ENCODE measurements around the gene SPSB3. TPM values are rescaled to one million over a fixed set of nuclear protein-coding genes. Genes with fewer than 3 reads are reported as not detected.

Gene SPSB3
- total RNA-seq, 1 donor from 2014 or later: 37.3 TPM

DNA sequence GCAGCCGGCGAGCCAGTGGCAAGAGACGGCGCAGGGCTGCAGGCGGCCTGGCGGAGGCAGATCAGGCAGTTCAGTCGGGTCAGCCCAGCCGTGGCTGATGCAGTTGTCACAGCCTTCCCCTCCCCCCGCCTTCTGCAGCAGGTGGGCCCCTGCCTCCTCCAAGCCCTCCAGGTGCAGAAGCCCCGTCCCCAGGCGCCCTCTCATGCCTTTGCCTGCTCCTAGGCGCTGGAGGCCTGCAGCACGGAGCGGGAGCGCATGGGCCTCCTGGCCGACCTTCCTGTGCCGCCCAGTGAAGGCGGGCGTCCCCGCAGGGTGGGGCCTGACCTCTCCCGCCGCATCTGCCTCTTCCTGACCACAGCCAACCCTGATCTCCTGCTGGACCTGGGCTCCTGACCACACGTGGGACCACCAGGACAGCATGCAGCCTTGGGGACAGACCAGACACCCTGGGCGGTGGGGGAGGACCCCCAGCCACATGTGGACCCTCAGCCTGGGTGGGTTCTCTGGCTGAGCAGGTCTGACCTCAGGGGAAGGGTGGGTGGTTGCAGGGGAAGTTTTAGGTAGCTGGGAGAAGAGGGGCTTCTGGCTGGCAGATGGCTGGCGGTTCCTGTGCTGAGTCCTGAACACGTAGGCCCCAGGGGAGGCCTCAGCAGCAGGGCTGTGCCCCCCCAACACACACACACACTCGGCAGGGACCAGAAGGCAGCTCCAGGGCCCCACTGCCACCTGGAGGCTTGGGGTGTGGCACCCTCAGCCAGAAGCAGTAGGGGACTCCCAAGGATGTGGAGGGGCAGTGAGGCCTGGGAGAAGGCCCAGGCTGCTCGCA, 6.3 kb downstream of the SPSB3 start:
- intact Hi-C loops (cut with micrococcal nuclease): loop anchor here (10.0 kb wide), 1 partner anchor 241 kb away; the partner anchor contains the start of gene TMEM204

DNA sequence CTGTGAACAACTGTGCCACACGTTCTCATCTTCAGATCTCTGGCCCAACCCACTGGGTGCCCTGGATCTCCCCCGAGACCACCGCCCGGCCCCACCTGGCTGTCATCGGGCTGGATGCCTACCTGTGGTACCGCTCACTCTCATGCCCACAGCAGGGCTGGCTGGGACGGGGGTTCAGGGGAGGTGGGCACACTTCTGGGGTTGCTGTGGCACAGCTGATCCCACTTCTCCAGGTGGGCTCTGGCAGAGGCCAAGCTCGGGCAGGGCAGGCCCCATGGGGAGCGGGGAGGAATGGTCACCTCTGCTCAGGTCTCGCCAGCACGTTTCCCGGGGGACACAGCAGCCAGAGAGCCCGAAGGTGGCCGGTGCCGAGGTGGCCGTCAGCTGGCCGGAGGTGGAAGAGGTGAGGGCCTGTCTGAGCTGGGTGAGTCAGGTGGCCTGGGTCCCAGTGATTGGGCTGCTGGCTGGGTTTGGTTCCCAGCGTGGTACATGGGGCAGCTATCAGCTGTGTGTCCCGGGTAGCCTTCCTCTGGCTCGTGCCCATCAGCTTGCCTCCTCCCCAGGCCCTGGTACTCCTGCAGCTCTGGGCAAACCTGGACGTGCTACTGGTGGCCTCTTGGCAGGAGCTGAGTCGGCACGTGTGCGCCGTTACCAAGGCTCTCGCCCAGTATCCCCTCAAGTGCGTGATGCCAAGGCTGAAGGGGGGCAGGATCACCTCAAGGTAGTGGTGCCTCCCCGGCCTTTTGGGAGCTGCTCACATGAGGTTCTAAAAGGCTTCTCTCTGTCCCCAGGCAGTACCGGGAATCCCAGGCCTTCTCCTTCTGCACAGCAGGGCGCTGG, 7.1 kb downstream of the SPSB3 start:
- intact Hi-C loops (cut with micrococcal nuclease): loop anchor here (10.0 kb wide), 1 partner anchor 240 kb away; the partner anchor contains the start of gene TMEM204

- intact Hi-C loops (cut with micrococcal nuclease): loop anchor here (5.0 to 10.0 kb wide), 4 partner anchors 240 to 898 kb away; partner anchors contain the start of gene TMEM204
These were observed 8.0 kb downstream of the SPSB3 start for GRCh38 chr16:1774448-1774780.

GRCh38 chr16:1773703-1774447, 8.5 kb downstream of the SPSB3 start:
- intact Hi-C loops (cut with micrococcal nuclease): loop anchor here (1.0 to 10.0 kb wide), 10 partner anchors 8 to 898 kb away; partner anchors contain the start of genes CLCN7, CRAMP1, FAHD1 and HAGH

DNA sequence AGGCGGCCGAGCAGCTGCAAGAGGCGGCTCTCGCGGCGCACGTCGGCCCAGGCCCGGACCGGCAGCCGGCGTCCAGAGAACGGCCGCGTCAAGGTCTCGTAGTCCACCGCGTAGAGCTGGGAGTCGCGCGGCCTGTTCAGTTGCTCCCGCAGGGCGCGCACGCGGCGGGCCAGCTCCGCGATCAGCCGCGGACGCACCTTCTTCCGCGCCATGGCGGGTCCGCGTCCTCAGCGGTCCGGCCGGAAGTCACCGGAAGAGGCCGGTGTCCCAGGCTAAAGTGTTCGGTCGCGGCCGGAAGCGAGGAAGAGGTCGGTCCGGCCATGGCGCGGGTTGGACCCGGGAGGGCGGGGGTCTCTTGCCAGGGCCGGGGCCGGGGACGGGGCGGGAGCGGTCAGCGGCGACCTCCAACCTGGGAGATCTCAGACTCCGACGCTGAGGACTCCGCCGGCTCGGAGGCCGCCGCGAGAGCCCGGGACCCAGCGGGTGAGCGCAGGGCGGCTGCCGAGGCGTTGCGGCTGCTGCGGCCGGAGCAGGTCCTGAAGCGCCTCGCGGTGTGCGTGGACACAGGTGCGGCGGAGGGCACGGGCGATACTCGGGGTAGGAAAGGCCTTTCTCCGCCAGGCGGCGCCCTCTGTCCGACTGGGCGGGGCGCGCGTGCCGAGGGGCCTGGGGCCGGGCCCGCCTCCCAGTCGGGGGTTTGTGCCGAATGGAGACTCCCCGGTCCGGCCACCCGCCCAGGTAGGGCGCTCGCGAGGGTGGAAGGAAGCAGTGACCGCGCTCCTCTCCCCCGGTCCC, 9.3 kb downstream of the SPSB3 start, which contains the start of gene MRPS34:
MRPS34 (minus strand) TSS at position 227 of the 795 bp plus-strand sequence; CDS start at position 212, 15 bp downstream.
- intact Hi-C loops (cut with micrococcal nuclease): loop anchor here (1.0 to 10.0 kb wide), 10 partner anchors 9 to 899 kb away; partner anchors contain the start of genes CLCN7, CRAMP1, FAHD1 and HAGH

GRCh38 chr16:1772362-1772907, 9.9 kb downstream of the SPSB3 start, which contains the start of gene EME2:
Gene EME2 (plus strand): TSS chr16:1772810. CDS start chr16:1773228, 418 bp downstream.
- intact Hi-C loops (cut with micrococcal nuclease): loop anchor here (2.0 to 10.0 kb wide), 8 partner anchors 54 to 900 kb away; partner anchors contain the start of genes CLCN7, CRAMP1, FAHD1 and HAGH

- intact Hi-C loops (cut with micrococcal nuclease): loop anchor here (1.0 to 10.0 kb wide), 10 partner anchors 55 to 900 kb away; partner anchors contain the start of genes CLCN7, CRAMP1, FAHD1 and HAGH
These were observed 10.5 kb downstream of the SPSB3 start for GRCh38 chr16:1771864-1772361.

DNA sequence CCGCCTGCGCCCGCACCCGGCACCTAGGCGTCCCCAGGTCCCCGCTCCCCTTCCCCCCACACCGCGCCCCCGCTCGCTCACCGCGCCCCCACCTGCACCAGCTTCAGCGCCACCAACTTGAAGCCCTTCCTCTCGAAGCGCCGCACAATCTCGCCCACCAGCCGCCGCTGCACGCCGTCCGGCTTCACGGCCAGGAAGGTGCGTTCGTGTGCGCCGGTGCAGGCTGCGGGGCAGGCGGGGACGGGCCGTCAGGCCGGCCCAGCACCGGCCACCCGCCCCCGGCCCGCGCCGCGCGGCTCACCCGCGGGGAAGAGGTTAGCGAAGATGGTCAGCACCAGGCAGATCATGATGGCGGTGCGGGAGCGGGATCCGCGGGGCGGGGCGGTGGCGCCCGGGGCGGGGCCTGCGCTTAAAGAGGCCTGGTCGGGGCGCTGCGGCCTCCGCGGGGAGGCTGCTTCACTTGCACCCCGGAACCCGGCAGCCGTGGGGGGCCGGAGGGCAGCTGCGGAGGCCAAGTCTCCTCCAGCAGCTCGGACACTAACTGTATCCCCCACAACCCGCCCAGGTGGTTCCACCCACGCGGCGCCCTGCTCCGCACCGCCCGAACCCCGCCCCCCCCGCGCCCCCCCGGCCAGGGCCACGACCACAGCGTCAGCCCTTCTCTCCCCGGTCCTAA, 11.0 kb downstream of the SPSB3 start, which contains the start of gene NME3:
NME3 (minus strand) TSS at position 356 of the 676 bp plus-strand sequence; CDS start at position 347, 9 bp downstream.
- intact Hi-C loops (cut with micrococcal nuclease): loop anchor here (1.0 to 10.0 kb wide), 6 partner anchors 64 to 901 kb away; partner anchors contain the start of genes TMEM204 and UQCC4

DNA sequence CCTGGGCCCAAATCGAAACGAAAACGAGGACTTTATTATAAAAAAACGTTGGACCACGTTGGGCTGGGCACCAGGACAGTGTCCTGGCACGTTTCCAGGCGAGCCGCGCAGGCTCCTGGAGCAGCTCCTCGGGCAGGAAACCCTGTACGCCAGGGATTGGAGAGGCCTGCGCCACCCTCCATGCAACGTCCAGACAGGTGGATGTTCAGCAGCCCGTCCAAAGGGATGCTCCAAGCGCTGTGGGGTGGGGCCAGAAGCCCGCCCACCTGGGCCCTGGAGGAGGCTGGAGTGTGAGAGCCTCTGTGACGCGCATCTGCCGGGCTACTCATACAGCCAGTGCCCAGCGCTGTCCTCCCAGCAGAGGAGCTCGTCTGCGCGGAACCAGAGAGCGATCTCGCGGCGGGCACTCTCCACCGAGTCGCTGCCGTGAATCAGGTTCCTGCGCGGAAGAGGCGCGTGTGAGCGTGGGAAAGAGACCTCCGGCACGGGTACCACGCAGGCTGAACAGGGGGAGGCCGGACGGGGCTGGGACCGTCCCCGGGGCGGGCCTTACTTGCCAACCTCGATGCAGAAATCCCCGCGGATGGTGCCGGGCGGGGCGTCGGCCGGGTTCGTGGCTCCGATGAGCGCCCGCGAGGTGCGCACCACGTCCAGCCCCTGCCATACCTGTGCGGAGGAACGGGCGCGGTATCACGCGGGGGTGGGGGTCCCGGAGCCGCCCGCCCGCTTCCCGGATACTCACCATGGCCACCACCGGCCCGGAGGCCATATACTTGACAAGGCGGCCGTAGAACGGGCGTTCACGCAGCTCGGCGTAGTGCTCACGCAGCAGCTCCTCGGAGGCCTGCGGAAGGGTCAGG, 11.8 kb downstream of the SPSB3 start:
- intact Hi-C loops (cut with micrococcal nuclease): loop anchor here (1.0 to 10.0 kb wide), 6 partner anchors 63 to 902 kb away; partner anchors contain the start of genes TMEM204 and UQCC4

DNA sequence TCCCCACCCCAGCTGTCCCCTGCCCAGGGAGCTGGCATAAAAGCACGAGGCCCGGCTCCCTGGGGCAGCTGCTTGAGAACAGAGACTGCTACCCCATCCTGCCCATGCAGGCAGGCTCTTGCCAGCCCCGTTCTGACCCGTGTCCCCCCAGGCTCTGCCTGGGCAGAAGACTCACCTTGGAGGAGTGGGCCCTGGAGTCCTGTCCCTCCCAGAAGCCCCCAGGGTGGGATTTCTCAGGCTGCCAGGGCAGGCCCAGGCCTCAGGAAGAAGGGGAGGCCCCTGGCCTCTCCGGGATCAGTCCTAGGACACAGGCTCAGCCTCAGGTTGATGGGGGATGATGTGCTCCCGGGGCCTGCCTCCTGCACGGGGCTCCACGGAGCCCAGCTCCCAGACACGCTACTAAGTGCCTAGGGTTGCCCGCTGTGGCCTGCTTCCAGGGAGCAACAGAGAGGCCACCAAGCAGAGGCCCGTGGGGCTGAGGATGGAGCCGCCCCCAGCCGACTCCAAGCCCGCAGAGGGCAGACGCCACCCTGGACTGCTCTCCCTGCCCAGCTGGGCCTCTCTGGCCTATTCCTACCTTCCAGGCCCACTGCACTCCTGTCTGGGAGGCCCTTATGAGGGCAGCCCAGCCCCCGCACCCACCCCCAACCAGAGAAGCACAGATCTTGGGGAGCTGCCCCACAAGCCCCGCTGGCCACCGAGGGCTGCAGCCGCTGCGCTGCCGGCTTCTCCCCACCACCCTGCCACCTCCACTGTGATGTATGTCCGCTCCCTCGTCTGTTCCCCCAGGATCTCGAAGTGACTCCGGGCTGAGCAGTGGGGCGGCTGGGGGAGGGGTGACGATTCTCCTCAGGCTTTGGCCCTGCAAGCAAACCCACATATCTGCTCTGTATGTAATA, 12.7 kb downstream of the SPSB3 start:
- intact Hi-C loops (cut with micrococcal nuclease): loop anchor here (5.0 to 10.0 kb wide), 4 partner anchors 235 to 903 kb away; partner anchors contain the start of gene TMEM204

- intact Hi-C loops (cut with micrococcal nuclease): no loop called here
These were observed 13.5 kb downstream of the SPSB3 start for GRCh38 chr16:1768767-1769401.

- intact Hi-C loops (cut with micrococcal nuclease): no loop called here
These were observed 14.2 kb downstream of the SPSB3 start for GRCh38 chr16:1768061-1768766.

DNA sequence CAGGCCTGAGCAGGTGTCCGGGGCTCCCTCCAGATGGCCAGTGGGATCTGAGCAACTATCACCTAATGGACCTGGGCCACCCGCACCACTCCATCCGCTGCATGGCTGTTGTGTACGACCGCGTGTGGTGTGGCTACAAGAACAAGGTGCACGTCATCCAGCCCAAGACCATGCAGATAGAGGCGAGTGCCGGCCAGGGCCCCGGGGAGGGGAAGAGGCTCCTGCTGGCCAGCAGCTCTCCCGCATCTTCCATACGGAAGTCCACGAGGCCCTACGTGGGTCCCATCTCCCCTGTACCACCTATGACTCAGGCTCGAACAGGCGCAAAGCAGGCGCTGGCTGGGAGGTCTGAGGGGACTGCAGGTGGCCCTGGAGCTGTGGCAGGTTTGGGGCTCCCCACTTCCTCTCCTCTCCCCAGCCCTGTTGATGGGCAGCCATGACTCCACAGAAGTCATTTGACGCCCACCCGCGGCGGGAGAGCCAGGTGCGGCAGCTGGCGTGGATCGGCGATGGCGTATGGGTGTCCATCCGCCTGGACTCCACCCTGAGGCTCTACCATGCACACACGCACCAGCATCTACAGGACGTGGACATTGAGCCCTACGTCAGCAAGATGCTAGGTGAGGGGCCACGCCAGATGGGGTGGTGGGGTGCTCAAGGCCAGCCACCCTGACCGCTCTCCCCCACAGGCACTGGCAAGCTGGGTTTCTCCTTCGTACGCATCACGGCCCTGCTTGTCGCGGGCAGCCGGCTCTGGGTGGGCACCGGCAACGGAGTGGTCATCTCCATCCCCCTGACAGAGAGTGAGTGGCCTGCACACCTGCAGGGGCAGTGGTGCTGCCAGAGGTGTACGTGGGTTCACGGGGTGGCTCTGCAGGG, 15.0 kb downstream of the SPSB3 start:
- intact Hi-C loops (cut with micrococcal nuclease): no loop called here

- intact Hi-C loops (cut with micrococcal nuclease): no loop called here
These were observed 15.7 kb downstream of the SPSB3 start for GRCh38 chr16:1766701-1767100.

Measured in T-helper 1 cell treated with Interleukin-12 subunit alpha and Interleukin-12 subunit beta and Interleukin-4 antibody, amounts not matched to agents 30 ng/mL and 1 ng/mL, for 36 hours (primary cell).